H9 (cell line): ENCODE data around the gene COL27A1. TPM values are rescaled to one million over a fixed set of nuclear protein-coding genes. Genes with fewer than 3 reads are reported as not detected.

Experiments used
- DNase-seq: peaks from one replicate; pipeline ENCODE4 v3.0.0-alpha.2; 2017
- H2AFZ ChIP-seq: one replicate; pipeline ENCODE4 v1.6.1; 2013; ENCODE audit warnings: mild to moderate bottlenecking, low read length, control low read depth, moderate library complexity
- H2AK5ac ChIP-seq: 2 replicates; pipeline ENCODE4 v1.6.1; 2013; ENCODE audit warnings: low read length, control low read depth, mixed read lengths; ENCODE audit not compliant: insufficient read length
- H2BK120ac ChIP-seq: one replicate; pipeline ENCODE4 v1.6.1; 2013; ENCODE audit warnings: low read depth, mild to moderate bottlenecking, low read length, control low read depth, inconsistent platforms; ENCODE audit not compliant: poor library complexity, severe bottlenecking
- H2BK12ac ChIP-seq: 2 replicates; pipeline ENCODE4 v1.6.1; 2013; ENCODE audit warnings: low read length, control low read depth, mixed read lengths, low read depth; ENCODE audit not compliant: insufficient read length
- H2BK15ac ChIP-seq: 2 replicates; pipeline ENCODE4 v1.6.1; 2013; ENCODE audit warnings: low read depth, low read length, control low read depth
- H2BK20ac ChIP-seq: one replicate; pipeline ENCODE4 v1.6.1; 2013; ENCODE audit warnings: low read depth, mild to moderate bottlenecking, low read length, control low read depth, inconsistent platforms; ENCODE audit not compliant: poor library complexity, severe bottlenecking
- H2BK5ac ChIP-seq: 2 replicates; pipeline ENCODE4 v1.6.1; 2013; ENCODE audit warnings: low read length, control low read depth, mixed read lengths; ENCODE audit not compliant: insufficient read length
- H3K14ac ChIP-seq: 2 replicates; pipeline ENCODE4 v1.6.1; 2013; ENCODE audit warnings: low read length, control low read depth; ENCODE audit not compliant: insufficient read depth
- H3K18ac ChIP-seq: 2 replicates; pipeline ENCODE4 v1.6.1; 2013; ENCODE audit warnings: low read depth, mild to moderate bottlenecking, mixed read lengths, low read length, control low read depth; ENCODE audit not compliant: insufficient read length
- H3K23ac ChIP-seq: 2 replicates; pipeline ENCODE4 v1.6.1; 2013; ENCODE audit warnings: low read length, control low read depth, mixed read lengths, low read depth; ENCODE audit not compliant: insufficient read length
- H3K23me2 ChIP-seq: 2 replicates; pipeline ENCODE4 v1.6.1; 2013; ENCODE audit warnings: low read depth, mild to moderate bottlenecking, mixed read lengths, low read length, control low read depth; ENCODE audit not compliant: insufficient read length, poor library complexity, severe bottlenecking
- H3K27ac ChIP-seq: 2 replicates; pipeline ENCODE4 v1.5.1; 2013; ENCODE audit warnings: low read length, control low read depth, mixed read lengths, low read depth; ENCODE audit not compliant: insufficient read length
- H3K27me3 ChIP-seq: 2 replicates; pipeline ENCODE4 v1.6.1; 2013; ENCODE audit warnings: low read length, control low read depth, inconsistent platforms; ENCODE audit not compliant: insufficient read depth
- H3K4ac ChIP-seq: 2 replicates; pipeline ENCODE4 v1.6.1; 2013; ENCODE audit warnings: low read depth, mild to moderate bottlenecking, control low read depth, inconsistent platforms, low read length, moderate library complexity
- H3K4me1 ChIP-seq: 2 replicates; pipeline ENCODE4 v1.6.1; 2013; ENCODE audit warnings: low read length, control low read depth, inconsistent platforms; ENCODE audit not compliant: insufficient read depth
- H3K4me2 ChIP-seq: 2 replicates; pipeline ENCODE4 v1.6.1; 2013; ENCODE audit warnings: low read length, control low read depth, mixed read lengths; ENCODE audit not compliant: insufficient read length, insufficient read depth
- H3K56ac ChIP-seq: 2 replicates; pipeline ENCODE4 v1.6.1; 2013; ENCODE audit warnings: low read depth, mild to moderate bottlenecking, mixed read lengths, low read length, control low read depth; ENCODE audit not compliant: insufficient read length
- H3K79me1 ChIP-seq: 2 replicates; pipeline ENCODE4 v1.6.1; 2013; ENCODE audit warnings: low read depth, mild to moderate bottlenecking, moderate library complexity, low read length, control low read depth, inconsistent platforms; ENCODE audit not compliant: insufficient read depth, poor library complexity, severe bottlenecking
- H3K79me2 ChIP-seq: 2 replicates; pipeline ENCODE4 v1.6.1; 2013; ENCODE audit warnings: low read length, control low read depth, inconsistent platforms; ENCODE audit not compliant: insufficient read depth
- H3K9ac ChIP-seq: 2 replicates; pipeline ENCODE4 v1.6.1; 2013; ENCODE audit warnings: low read length, control low read depth, mixed read lengths; ENCODE audit not compliant: insufficient read length; ENCODE audit errors: extremely low read depth
- H3K9me3 ChIP-seq: one replicate; pipeline ENCODE4 v1.6.1; 2013; ENCODE audit warnings: low read depth, low read length, inconsistent platforms; ENCODE audit not compliant: control insufficient read depth
- H3T11ph ChIP-seq: one replicate; pipeline ENCODE4 v1.6.1; 2013; ENCODE audit warnings: mild to moderate bottlenecking, low read length, control low read depth, inconsistent platforms
- H4K20me1 ChIP-seq: one replicate; pipeline ENCODE4 v1.6.1; 2013; ENCODE audit not compliant: control insufficient read depth, insufficient read length, insufficient read depth
- H4K5ac ChIP-seq: 2 replicates; pipeline ENCODE4 v1.6.1; 2013; ENCODE audit warnings: low read depth, mild to moderate bottlenecking, mixed read lengths, low read length, control low read depth; ENCODE audit not compliant: insufficient read length
- H4K8ac ChIP-seq: replicated peaks from 2 replicates; pipeline ENCODE4 v1.6.1; 2013; ENCODE audit warnings: low read length, control low read depth, mixed read lengths, low read depth; ENCODE audit not compliant: insufficient read length
- H4K91ac ChIP-seq: 2 replicates; pipeline ENCODE4 v1.6.1; 2013; ENCODE audit warnings: low read depth, mild to moderate bottlenecking, moderate library complexity, mixed read lengths, low read length, control low read depth; ENCODE audit not compliant: insufficient read length
- H3K27ac Mint-ChIP-seq, 3 experiments: 2 replicates in 2 of 3; 3 replicates in 1 of 3; pipeline ENCODE4 v1.8.0; 2020 to 2021; ENCODE audit warnings: mixed read lengths in 3 of 3, mild to moderate bottlenecking in 1 of 3, moderate library complexity in 1 of 3
- H3K27me3 Mint-ChIP-seq: 2 replicates; pipeline ENCODE4 v1.8.0; 2021; ENCODE audit warnings: low read depth, mild to moderate bottlenecking, moderate library complexity, mixed read lengths
- H3K36me3 Mint-ChIP-seq, 3 experiments: 2 replicates in 2 of 3; 3 replicates in 1 of 3; pipeline ENCODE4 v1.8.0; 2020 to 2021; ENCODE audit warnings: low read depth in 3 of 3, mixed read lengths in 3 of 3; ENCODE audit not compliant: insufficient read depth in 1 of 3
- H3K4me1 Mint-ChIP-seq, 2 experiments: 2 replicates each; pipeline ENCODE4 v1.8.0; 2020; ENCODE audit warnings: mixed read lengths in 2 of 2
- H3K4me3 Mint-ChIP-seq, 2 experiments: 2 replicates in 1 of 2; 3 replicates in 1 of 2; pipeline ENCODE4 v1.8.0; 2020 to 2021; ENCODE audit warnings: mild to moderate bottlenecking in 2 of 2, mixed read lengths in 2 of 2, moderate library complexity in 1 of 2
- H3K9me3 Mint-ChIP-seq, 2 experiments: 2 replicates in 1 of 2; 3 replicates in 1 of 2; pipeline ENCODE4 v1.8.0; 2020; ENCODE audit warnings: mild to moderate bottlenecking in 2 of 2, mixed read lengths in 2 of 2, moderate library complexity in 1 of 2
- WGBS: extraction: QIAGEN DNeasy Blood & Tissue Kit; methylation state at CpG from one replicate; pipeline ENCODE4 v1.1.7; 2013; ENCODE audit warnings: missing lambda C conversion rate, low lambda C conversion rate, mixed read lengths; ENCODE audit not compliant: insufficient read length; ENCODE audit errors: extremely low coverage; 5-methylcytosine and 5-hydroxymethylcytosine counted together
- total RNA-seq: library from RNA; stranded (reverse); gene quantifications from 2 replicates; pipeline ENCODE4 v1.2.1, GENCODE V29; 2021
- TF ChIP-seq, protein P1 (sequence below): fragments of 200-600 bp; sonication (generic); conservative IDR thresholded peaks from 3 replicates; pipeline ENCODE4 v1.8.0; 2021; ENCODE audit warnings: antibody characterized with exemption, mild to moderate bottlenecking

The COL27A1 gene
- total RNA-seq, 1 experiment from 2014 or later = 17.9 TPM

DNA sequence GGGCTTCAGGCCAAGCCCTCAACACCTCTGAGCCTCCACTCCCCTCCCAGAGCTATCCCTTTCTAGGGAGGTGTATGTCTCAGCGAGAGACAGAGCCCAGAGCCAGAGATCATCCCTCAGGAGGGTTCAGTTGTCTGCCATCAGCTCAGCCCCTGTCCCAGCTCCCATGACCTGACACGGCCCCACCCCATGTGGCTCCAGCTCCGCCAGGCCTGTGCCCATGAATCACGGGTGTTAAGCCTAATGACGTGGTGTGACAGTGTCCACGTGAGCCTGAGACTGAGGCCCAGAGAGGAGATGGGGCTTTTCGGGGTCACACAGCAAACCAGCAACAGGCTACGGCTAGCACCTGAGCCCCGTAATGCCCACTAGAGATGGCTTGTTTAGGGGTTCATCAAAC, 106.7 kb downstream of the COL27A1 start:
- TF ChIP-seq, protein P1, sequence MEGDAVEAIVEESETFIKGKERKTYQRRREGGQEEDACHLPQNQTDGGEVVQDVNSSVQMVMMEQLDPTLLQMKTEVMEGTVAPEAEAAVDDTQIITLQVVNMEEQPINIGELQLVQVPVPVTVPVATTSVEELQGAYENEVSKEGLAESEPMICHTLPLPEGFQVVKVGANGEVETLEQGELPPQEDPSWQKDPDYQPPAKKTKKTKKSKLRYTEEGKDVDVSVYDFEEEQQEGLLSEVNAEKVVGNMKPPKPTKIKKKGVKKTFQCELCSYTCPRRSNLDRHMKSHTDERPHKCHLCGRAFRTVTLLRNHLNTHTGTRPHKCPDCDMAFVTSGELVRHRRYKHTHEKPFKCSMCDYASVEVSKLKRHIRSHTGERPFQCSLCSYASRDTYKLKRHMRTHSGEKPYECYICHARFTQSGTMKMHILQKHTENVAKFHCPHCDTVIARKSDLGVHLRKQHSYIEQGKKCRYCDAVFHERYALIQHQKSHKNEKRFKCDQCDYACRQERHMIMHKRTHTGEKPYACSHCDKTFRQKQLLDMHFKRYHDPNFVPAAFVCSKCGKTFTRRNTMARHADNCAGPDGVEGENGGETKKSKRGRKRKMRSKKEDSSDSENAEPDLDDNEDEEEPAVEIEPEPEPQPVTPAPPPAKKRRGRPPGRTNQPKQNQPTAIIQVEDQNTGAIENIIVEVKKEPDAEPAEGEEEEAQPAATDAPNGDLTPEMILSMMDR = no peak
- H3K18ac ChIP-seq = no peak overlapping the region
- no peak overlapping the region for H2BK120ac ChIP-seq
- no peak overlapping the region for H4K91ac ChIP-seq
- no peak overlapping the region for H2AK5ac ChIP-seq
- Mint-ChIP-seq H3K27ac (no peak overlapping the region), H3K36me3 (no peaks in the 10 kb centered on the region; a peak in 1 of 7 replicates), H3K4me3 (no peak overlapping the region), H3K4me1 (peaks cover 6 to 33% of the 10 kb centered on the region in 2 experiments; a peak in 3 of 4 replicates), H3K27me3 (peaks cover 2% of the 10 kb centered on the region; the same call in 1 of the 2 replicates), H3K9me3 (no peaks in the 10 kb centered on the region)
- H3K4me1 ChIP-seq = no peaks in the 10 kb centered on the region
- no peak overlapping the region for H2BK20ac ChIP-seq
- H3K79me2 ChIP-seq = no peaks in the 10 kb centered on the region
- H3K56ac ChIP-seq = no peak overlapping the region
- no peak overlapping the region for H2AFZ ChIP-seq
- no peaks in the 10 kb centered on the region for H3K23me2 ChIP-seq
- H3K14ac ChIP-seq = no peak overlapping the region
- no peak overlapping the region for H3T11ph ChIP-seq
- no peak overlapping the region for H2BK12ac ChIP-seq
- H3K4ac ChIP-seq = no peak overlapping the region
- no peaks in the 10 kb centered on the region for H3K79me1 ChIP-seq
- H3K9me3 ChIP-seq = no peaks in the 10 kb centered on the region
- H3K9ac ChIP-seq = no peak overlapping the region
- H3K23ac ChIP-seq = no peak overlapping the region
- no peak overlapping the region for H2BK5ac ChIP-seq
- H3K4me2 ChIP-seq = no peak overlapping the region
- WGBS = no CpG with 5 or more reads among the region's 9 CpGs
- H4K20me1 ChIP-seq = no peaks in the 10 kb centered on the region
- no peak overlapping the region for H4K5ac ChIP-seq
- no peak overlapping the region for H3K27ac ChIP-seq
- no peaks in the 10 kb centered on the region for H3K27me3 ChIP-seq
- no peak overlapping the region for H2BK15ac ChIP-seq
- DNase-seq = no peak
- H4K8ac ChIP-seq = no peak overlapping the region
